Natural killer cell treated with Interleukin-12 subunit alpha and Interleukin-12 subunit beta and Interleukin-15 and Interleukin-18, amount 100 ng/mL, for 72 hours (primary cell): Measurements from ENCODE around the gene PSD. TPM values are rescaled to one million over a fixed set of nuclear protein-coding genes. Genes with fewer than 3 reads are reported as not detected.

Experiments
- ATAC-seq, 2 donors: fragments of 150-1000 bp; cut with Tn5 transposase in 1 of 2; sonication (Bioruptor Pico), chemical (Tn5 transposase) in 1 of 2; 2 replicates each; pipeline ENCODE4 v1.10.0; 2021
- DNase-seq: peaks from one replicate; pipeline ENCODE4 v3.0.0; 2022; ENCODE audit warnings: low spot score
- H3K27ac Mint-ChIP-seq, 2 donors: 1 replicate in 1 of 2; 2 replicates in 1 of 2; pipeline ENCODE4 v1.8.0; 2022; ENCODE audit warnings: mixed read lengths in 2 of 2, mild to moderate bottlenecking in 1 of 2, moderate library complexity in 1 of 2
- H3K27me3 Mint-ChIP-seq, 2 donors: 1 replicate in 1 of 2; 2 replicates in 1 of 2; pipeline ENCODE4 v1.8.0; 2022; ENCODE audit warnings: mixed read lengths in 2 of 2
- H3K36me3 Mint-ChIP-seq: one replicate; pipeline ENCODE4 v1.8.0; 2022; ENCODE audit warnings: mixed read lengths
- H3K4me1 Mint-ChIP-seq, 2 donors: 1 replicate in 1 of 2; 2 replicates in 1 of 2; pipeline ENCODE4 v1.8.0; 2022; ENCODE audit warnings: low read depth in 2 of 2, mixed read lengths in 2 of 2, mild to moderate bottlenecking in 1 of 2
- H3K4me3 Mint-ChIP-seq: one replicate; pipeline ENCODE4 v1.8.0; 2022; ENCODE audit warnings: mixed read lengths
- H3K9me3 Mint-ChIP-seq: 2 replicates; pipeline ENCODE4 v1.8.0; 2022; ENCODE audit warnings: mixed read lengths
- total RNA-seq, 2 donors: library from RNA; stranded (reverse); gene quantifications; one replicate each; pipeline ENCODE4 v1.2.3, GENCODE V29; 2022

PSD gene
- total RNA-seq, 2 donors from 2014 or later: 2.3 to 7.6 TPM

DNA sequence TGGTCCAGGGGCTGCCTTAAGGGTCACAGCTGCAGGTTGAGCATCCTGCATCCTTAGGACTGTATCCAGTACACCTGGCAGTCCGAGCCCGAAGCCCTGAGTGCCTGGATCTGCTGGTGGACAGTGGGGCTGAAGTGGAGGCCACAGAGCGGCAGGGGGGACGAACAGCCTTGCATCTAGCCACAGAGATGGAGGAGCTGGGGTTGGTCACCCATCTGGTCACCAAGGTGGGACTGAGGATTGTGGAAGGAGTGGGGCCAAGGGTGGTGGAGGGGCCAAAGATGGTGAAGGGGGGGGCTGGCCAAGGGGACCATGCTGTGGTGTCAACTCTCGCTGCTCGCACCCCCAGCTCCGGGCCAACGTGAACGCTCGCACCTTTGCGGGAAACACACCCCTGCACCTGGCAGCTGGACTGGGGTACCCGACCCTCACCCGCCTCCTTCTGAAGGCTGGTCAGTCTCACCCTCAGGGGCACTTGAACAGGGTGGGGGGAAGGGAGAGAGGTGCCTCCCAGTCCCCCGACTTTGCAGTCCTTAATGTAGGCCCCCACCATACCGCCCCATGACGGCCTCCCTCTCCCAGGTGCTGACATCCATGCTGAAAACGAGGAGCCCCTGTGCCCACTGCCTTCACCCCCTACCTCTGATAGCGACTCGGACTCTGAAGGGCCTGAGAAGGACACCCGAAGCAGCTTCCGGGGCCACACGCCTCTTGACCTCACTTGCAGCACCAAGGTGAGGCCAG, 17.8 kb downstream of the PSD start:
- Mint-ChIP-seq H3K36me3 (peaks cover 7% of the 10 kb centered on the region), H3K27ac (peak overlapping the region in 1 of 2 donors; percentile 43), H3K4me3 (no peak overlapping the region), H3K9me3 (no peaks in the 10 kb centered on the region), H3K27me3 (no peaks in the 10 kb centered on the region), H3K4me1 (peaks cover 25 to 49% of the 10 kb centered on the region in 2 donors)
- no peak for ATAC-seq
- no peak for DNase-seq

DNA sequence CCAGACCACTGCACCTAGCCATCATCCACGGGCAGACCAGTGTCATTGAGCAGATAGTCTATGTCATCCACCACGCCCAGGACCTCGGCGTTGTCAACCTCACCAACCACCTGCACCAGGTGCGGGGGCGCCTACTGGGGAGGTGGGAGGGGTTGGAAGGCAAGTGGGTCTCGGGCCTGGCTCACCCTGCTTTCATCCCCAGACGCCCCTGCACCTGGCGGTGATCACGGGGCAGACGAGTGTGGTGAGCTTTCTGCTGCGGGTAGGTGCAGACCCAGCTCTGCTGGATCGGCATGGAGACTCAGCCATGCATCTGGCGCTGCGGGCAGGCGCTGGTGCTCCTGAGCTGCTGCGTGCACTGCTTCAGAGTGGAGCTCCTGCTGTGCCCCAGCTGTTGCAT, 18.5 kb downstream of the PSD start:
- peaks cover 7% of the 10 kb centered on the region for H3K36me3 Mint-ChIP-seq

GRCh38 chr10:102399217-102400021, 19.2 kb downstream of the PSD start:
- DNase-seq: peak; percentile 90
- Mint-ChIP-seq H3K27me3 (no peaks in the 10 kb centered on the region), H3K4me3 (peak overlapping the region; percentile 95), H3K36me3 (peaks cover 7% of the 10 kb centered on the region), H3K27ac (peak overlapping the region; percentile 16 to 99), H3K4me1 (peaks cover 24 to 44% of the 10 kb centered on the region in 2 donors), H3K9me3 (no peaks in the 10 kb centered on the region)
- ATAC-seq: peak; percentile 71 to 74

More for the DNA sequence above, 18.5 kb downstream of the PSD start:
- ATAC-seq (no peak), DNase-seq (no peak)
- Mint-ChIP-seq H3K27me3 (no peaks in the 10 kb centered on the region), H3K27ac (peak overlapping the region in 1 of 2 donors; percentile 61), H3K9me3 (no peaks in the 10 kb centered on the region), H3K4me3 (peak overlapping the region; percentile 95), H3K4me1 (peaks cover 24 to 44% of the 10 kb centered on the region in 2 donors)

DNA sequence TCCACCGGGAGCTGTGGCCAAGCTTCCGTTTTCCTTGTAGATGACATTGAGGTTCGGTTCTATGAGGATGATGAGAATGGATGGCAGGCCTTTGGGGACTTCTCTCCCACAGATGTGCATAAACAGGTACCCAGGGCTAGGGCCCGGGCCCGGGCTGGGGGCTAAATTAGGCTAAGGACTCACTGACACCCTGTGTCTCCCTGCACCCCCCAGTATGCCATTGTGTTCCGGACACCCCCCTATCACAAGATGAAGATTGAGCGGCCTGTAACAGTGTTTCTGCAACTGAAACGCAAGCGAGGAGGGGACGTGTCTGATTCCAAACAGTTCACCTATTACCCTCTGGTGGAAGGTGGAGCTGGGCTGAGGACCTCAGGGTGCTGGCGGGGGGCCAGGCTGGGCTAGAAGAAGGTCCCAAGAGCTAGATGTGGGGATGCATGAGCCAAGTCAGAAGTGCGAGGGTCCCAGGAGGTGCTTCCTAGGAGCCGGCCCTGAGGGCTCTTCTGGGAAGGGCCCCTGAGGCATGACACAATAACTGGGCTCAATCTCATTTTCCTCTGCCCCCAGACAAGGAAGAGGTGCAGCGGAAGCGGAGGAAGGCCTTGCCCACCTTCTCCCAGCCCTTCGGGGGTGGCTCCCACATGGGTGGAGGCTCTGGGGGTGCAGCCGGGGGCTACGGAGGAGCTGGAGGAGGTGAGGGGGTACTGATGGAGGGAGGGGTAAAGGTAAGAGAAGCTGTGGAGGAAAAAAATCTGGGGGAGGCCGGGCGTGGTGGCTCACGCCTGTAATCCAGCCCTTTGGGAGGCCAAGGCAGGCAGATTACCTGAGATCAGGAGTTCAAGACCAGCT, 20.2 kb downstream of the PSD start:
- Mint-ChIP-seq H3K36me3 (peaks cover 7% of the 10 kb centered on the region), H3K4me3 (peak overlapping the region; percentile 95), H3K27me3 (no peaks in the 10 kb centered on the region), H3K9me3 (no peaks in the 10 kb centered on the region), H3K27ac (peak overlapping the region; percentile 95 to 99), H3K4me1 (peaks cover 29 to 43% of the 10 kb centered on the region in 2 donors)
- DNase-seq: peak; percentile 59
- ATAC-seq: no peak

GRCh38 chr10:102397222-102398171, 21.1 kb downstream of the PSD start:
- peaks cover 36 to 50% of the 10 kb centered on the region in 2 donors for H3K4me1 Mint-ChIP-seq
- peaks cover 7% of the 10 kb centered on the region for H3K36me3 Mint-ChIP-seq
- no peaks in the 10 kb centered on the region for H3K9me3 Mint-ChIP-seq
- H3K27me3 Mint-ChIP-seq: no peaks in the 10 kb centered on the region
- H3K4me3 Mint-ChIP-seq: peak overlapping the region; percentile 95
- no peak for ATAC-seq
- DNase-seq: peak; percentile 54
- peak overlapping the region; percentile 95 to 99 for H3K27ac Mint-ChIP-seq

- Mint-ChIP-seq H3K36me3 (peaks cover 7% of the 10 kb centered on the region), H3K27me3 (no peaks in the 10 kb centered on the region), H3K4me1 (peaks cover 42 to 51% of the 10 kb centered on the region in 2 donors), H3K9me3 (no peaks in the 10 kb centered on the region), H3K4me3 (peak overlapping the region; percentile 95), H3K27ac (peak overlapping the region; percentile 95 to 99)
- no peak for ATAC-seq
- peak; percentile 56 for DNase-seq
These were observed 21.8 kb downstream of the PSD start for GRCh38 chr10:102396730-102397151.

DNA sequence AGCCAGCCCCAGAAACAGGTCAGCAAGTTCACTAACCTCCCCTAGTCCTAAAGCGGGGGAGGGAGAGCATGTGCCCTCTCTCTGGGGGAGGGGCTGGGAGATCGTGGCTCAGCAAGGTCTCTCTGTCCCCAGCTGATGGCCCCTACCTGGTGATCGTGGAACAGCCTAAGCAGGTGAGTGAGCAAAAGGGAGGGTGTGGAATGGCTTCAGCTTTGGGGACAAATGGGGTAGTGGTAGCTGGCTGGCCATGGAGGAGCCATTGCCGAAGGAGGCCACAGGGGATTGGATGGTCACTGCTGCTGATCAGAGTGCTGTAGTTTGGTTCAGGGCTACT, 22.3 kb downstream of the PSD start:
- DNase-seq (peak; percentile 59), ATAC-seq (no peak)
- Mint-ChIP-seq H3K27ac (peak overlapping the region; percentile 95 to 99), H3K27me3 (no peaks in the 10 kb centered on the region), H3K4me1 (peaks cover 42 to 51% of the 10 kb centered on the region in 2 donors), H3K9me3 (no peaks in the 10 kb centered on the region), H3K4me3 (peak overlapping the region; percentile 95), H3K36me3 (peaks cover 7% of the 10 kb centered on the region)

- peaks cover 45 to 56% of the 10 kb centered on the region in 2 donors for H3K4me1 Mint-ChIP-seq
These were observed 22.9 kb downstream of the PSD start, which contains the start of gene NFKB2 for GRCh38 chr10:102395400-102396316. NFKB2 (plus strand) TSS chr10:102395705; CDS start chr10:102395960, 255 bp downstream.

GRCh38 chr10:102394801-102395399, 23.7 kb downstream of the PSD start:
- no peaks in the 10 kb centered on the region for H3K27me3 Mint-ChIP-seq
- H3K36me3 Mint-ChIP-seq: peaks cover 7% of the 10 kb centered on the region
- ATAC-seq (peak; percentile 21 to 48), DNase-seq (peak; percentile 95)
- H3K4me1 Mint-ChIP-seq: peaks cover 46 to 52% of the 10 kb centered on the region in 2 donors
- H3K9me3 Mint-ChIP-seq: no peaks in the 10 kb centered on the region
- H3K27ac Mint-ChIP-seq: peak overlapping the region; percentile 95 to 99
- peak overlapping the region; percentile 95 for H3K4me3 Mint-ChIP-seq

More at GRCh38 chr10:102395400-102396316, 22.9 kb downstream of the PSD start, which contains the start of gene NFKB2:
- DNase-seq (peak; percentile 94), ATAC-seq (peak; percentile 49 to 70)
- peaks cover 7% of the 10 kb centered on the region for H3K36me3 Mint-ChIP-seq
- H3K9me3 Mint-ChIP-seq: no peaks in the 10 kb centered on the region
- H3K27me3 Mint-ChIP-seq: no peaks in the 10 kb centered on the region
- peak within 1 kb of the TSS; percentile 95 for H3K4me3 Mint-ChIP-seq
- H3K27ac Mint-ChIP-seq: peak within 1 kb of the TSS; percentile 95 to 99

DNA sequence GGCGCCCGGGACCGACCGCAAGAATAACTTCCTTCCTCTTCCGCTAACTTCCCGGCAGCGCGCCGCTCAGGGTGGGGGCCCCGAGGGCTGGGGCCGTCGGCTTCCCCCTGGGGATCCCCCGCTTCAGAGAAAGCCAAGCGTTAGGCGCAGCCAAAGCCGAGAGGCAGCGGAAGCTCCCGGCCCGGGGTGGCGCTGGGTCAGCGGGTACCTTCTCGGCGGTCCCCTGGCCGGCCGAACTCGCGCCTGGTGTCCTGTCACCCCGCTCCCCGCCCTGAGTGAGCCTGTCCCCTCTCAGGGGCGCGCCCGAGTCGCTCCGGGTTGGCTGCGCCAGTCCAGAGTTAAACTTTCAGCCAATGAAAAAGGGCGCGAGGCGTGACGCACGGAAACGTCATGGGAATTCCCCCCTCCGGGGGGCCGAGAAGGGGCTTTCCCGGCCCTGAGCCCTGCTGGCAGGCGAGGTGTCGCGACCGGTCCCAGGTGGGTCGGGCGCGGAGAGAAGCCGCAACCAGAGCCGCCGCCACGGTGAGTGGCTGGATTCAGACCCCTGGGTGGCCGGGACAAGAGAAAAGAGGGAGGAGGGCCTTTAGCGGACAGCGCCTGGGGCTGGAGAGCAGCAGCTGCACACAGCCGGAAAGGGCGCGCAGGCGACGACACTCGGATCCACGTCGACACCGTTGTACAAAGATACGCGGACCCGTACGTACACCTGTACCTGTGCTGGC, 24.3 kb downstream of the PSD start:
- Mint-ChIP-seq H3K4me1 (peaks cover 41 to 47% of the 10 kb centered on the region in 2 donors), H3K4me3 (peak overlapping the region; percentile 95), H3K36me3 (peaks cover 7% of the 10 kb centered on the region), H3K27ac (peak overlapping the region; percentile 95 to 99), H3K9me3 (no peaks in the 10 kb centered on the region), H3K27me3 (no peaks in the 10 kb centered on the region)
- peak; percentile 93 to 94 for ATAC-seq
- DNase-seq: peak; percentile 100
